Stomach smooth muscle (tissue), 2 donors: ENCODE measurements around the gene CSNK2B.

Experiments
- H3K27ac ChIP-seq: one replicate; pipeline ENCODE4 v1.7.0; 2013; ENCODE audit warnings: mild to moderate bottlenecking, low read length, inconsistent platforms
- H3K27me3 ChIP-seq, 2 donors: one replicate each; pipeline ENCODE4 v1.7.0; 2013; ENCODE audit warnings: low read length in 2 of 2; ENCODE audit not compliant: insufficient read depth in 2 of 2, control insufficient read depth in 1 of 2
- H3K36me3 ChIP-seq, 2 donors: one replicate each; pipeline ENCODE4 v1.7.0; 2013; ENCODE audit warnings: low read length in 2 of 2; ENCODE audit not compliant: control insufficient read depth in 2 of 2, insufficient read depth in 2 of 2
- H3K4me1 ChIP-seq: one replicate; pipeline ENCODE4 v1.7.0; 2013; ENCODE audit warnings: low read length; ENCODE audit not compliant: control insufficient read depth, insufficient read depth
- H3K4me3 ChIP-seq, 2 donors: one replicate each; pipeline ENCODE4 v1.7.0; 2013; ENCODE audit warnings: low read length in 2 of 2
- H3K9ac ChIP-seq, 2 donors: one replicate each; pipeline ENCODE4 v1.7.0; 2013; ENCODE audit warnings: low read length in 2 of 2, mild to moderate bottlenecking in 1 of 2
- H3K9me3 ChIP-seq, 2 donors: one replicate each; pipeline ENCODE4 v1.7.0; 2013; ENCODE audit warnings: low read length in 2 of 2; ENCODE audit not compliant: control insufficient read depth in 2 of 2
- donor health status: healthy.
- donor health status: Pancreatic carcinoma.

CSNK2B gene

GRCh38 chr6:31677955-31678354 lies 12.1 kb downstream of the CSNK2B start:
- Histone ChIP-seq H3K27me3 (no peaks in the 10 kb centered on the region), H3K36me3 (peaks cover 2 to 3% of the 10 kb centered on the region in 2 donors), H3K4me1 (peaks cover 17% of the 10 kb centered on the region)

DNA sequence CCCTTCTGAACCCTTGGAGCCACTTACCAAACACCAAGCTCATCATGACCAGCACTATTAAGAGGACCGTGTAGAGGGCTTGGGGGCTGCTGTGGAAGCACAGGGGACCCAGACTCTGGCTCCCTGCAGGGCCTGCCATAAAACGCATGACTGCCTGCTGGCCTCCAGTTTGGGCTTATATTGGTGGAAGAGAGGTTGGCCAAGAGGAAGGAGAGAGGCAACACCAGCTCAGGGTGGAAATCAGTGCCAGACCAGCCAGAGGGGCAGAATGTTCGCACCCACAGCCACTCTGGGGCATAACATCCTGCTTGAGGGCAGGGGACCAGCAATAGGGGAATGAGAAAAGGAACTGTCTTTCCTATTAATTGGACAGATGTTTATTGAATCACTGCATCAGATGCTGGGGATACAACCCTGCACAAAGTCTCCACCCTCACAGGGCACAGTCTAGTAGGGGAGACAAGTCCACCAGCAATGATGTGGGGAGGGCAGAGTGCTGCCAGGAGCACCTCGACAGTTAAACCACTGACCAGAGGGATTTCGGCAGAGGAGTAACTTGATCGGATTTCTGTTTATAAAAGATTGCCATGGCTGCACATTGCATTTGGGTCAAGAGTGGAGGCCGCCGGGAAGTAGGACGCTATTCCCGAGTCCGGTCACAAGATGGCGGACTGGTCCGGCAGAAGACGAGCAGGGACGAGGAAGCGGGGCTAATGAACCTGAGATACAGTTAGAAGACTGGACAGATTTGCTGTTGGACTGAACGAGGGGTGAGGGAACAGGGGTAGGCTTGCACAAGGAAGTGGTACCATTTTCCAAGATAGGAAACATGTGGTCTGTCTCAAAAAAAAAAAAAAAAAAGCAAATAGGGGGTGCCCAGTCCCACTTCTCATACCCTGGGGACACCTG lies 14.6 kb downstream of the CSNK2B start, which contains the start of gene LY6G5C:
TSS of gene LY6G5C (minus strand) at position 842 of the 909 bp plus-strand sequence. CDS start at position 148, 694 bp downstream.
- peak within 1 kb of the TSS; percentile 55 for H3K27ac ChIP-seq
- no peaks in the 10 kb centered on the region for H3K9me3 ChIP-seq
- peak within 1 kb of the TSS; percentile 64 to 81 for H3K4me3 ChIP-seq
- peaks cover 0 to 4% of the 10 kb centered on the region in 2 donors for H3K36me3 ChIP-seq
- H3K27me3 ChIP-seq = no peaks in the 10 kb centered on the region
- peaks cover 17% of the 10 kb centered on the region for H3K4me1 ChIP-seq
- H3K9ac ChIP-seq = peak within 1 kb of the TSS; percentile 66 to 79

More at GRCh38 chr6:31677955-31678354, 12.1 kb downstream of the CSNK2B start:
- Histone ChIP-seq H3K9ac (no peak overlapping the region), H3K4me3 (no peak overlapping the region), H3K27ac (no peak overlapping the region), H3K9me3 (no peaks in the 10 kb centered on the region)

DNA sequence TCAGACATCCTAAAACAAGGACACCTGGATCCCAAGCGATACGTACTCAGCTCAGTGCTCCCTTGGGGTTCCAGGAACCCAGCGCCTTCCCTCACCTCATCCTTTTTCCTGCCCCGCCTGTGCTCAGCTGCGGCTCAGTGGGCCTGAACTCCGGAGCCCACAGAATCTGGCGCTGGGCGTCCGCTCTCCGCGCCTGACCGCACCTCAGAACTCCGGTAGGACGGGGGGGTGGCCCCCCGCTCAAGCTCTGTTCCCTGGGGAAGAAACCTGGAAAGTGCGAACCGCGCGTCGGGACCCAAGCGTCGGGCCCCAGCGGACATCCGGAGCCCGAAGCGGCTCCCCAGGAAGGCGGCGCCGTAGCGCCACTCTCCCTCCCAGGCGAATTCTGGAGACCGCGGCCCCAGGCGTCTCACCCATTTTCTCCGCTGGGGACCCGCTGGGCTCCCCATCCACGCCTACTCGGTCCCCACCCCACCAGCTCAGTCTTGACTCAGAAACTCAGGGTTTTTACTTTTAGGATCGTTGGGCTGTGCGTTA lies 15.3 kb downstream of the CSNK2B start:
- no peaks in the 10 kb centered on the region for H3K9me3 ChIP-seq
- H3K4me1 ChIP-seq = peaks cover 17% of the 10 kb centered on the region
- H3K27ac ChIP-seq = peak overlapping the region; percentile 55
- H3K36me3 ChIP-seq = peaks cover 2 to 6% of the 10 kb centered on the region in 2 donors
- no peaks in the 10 kb centered on the region for H3K27me3 ChIP-seq
- H3K9ac ChIP-seq = peak overlapping the region; percentile 66 to 79
- peak overlapping the region; percentile 64 to 81 for H3K4me3 ChIP-seq

GRCh38 chr6:31683591-31683990 lies 17.7 kb downstream of the CSNK2B start:
- peak overlapping the region in 1 of 2 donors; percentile 54 for H3K4me3 ChIP-seq
- peaks cover 24 to 25% of the 10 kb centered on the region in 2 donors for H3K36me3 ChIP-seq
- H3K27ac ChIP-seq = no peak overlapping the region
- H3K9ac ChIP-seq = no peak overlapping the region
- no peaks in the 10 kb centered on the region for H3K27me3 ChIP-seq
- peaks cover 17% of the 10 kb centered on the region for H3K4me1 ChIP-seq
- H3K9me3 ChIP-seq = no peaks in the 10 kb centered on the region

DNA sequence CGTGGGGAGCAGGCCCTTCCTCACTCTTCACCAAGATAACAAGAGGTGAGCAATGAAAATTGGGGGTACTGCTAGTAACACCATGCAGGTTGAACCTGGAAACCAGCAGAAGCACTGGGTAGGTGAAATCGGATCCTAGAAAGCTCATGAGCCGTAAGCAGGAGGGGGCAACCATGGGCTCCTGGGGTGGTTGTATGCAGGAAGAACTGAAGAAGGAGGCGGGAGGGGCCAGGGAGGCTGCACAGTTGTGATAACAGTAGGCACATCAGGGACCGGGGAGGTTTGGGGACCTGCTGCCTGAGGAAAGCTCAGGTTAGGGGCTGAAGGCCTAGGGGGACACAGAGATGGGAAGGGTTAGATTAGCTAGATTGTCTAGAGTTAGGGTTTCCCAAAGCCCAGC lies 20.6 kb downstream of the CSNK2B start:
- peaks cover 51% of the 10 kb centered on the region in 2 donors for H3K36me3 ChIP-seq
- H3K9me3 ChIP-seq = no peaks in the 10 kb centered on the region
- H3K9ac ChIP-seq = no peak overlapping the region
- H3K4me3 ChIP-seq = no peak overlapping the region
- no peaks in the 10 kb centered on the region for H3K27me3 ChIP-seq
- H3K4me1 ChIP-seq = peaks cover 2% of the 10 kb centered on the region
- H3K27ac ChIP-seq = no peak overlapping the region

GRCh38 chr6:31687321-31687720 lies 21.4 kb downstream of the CSNK2B start:
- Histone ChIP-seq H3K27ac (no peak overlapping the region), H3K4me3 (no peak overlapping the region), H3K4me1 (no peaks in the 10 kb centered on the region), H3K36me3 (peaks cover 55 to 57% of the 10 kb centered on the region in 2 donors), H3K9me3 (no peaks in the 10 kb centered on the region), H3K9ac (no peak overlapping the region), H3K27me3 (no peaks in the 10 kb centered on the region)

DNA sequence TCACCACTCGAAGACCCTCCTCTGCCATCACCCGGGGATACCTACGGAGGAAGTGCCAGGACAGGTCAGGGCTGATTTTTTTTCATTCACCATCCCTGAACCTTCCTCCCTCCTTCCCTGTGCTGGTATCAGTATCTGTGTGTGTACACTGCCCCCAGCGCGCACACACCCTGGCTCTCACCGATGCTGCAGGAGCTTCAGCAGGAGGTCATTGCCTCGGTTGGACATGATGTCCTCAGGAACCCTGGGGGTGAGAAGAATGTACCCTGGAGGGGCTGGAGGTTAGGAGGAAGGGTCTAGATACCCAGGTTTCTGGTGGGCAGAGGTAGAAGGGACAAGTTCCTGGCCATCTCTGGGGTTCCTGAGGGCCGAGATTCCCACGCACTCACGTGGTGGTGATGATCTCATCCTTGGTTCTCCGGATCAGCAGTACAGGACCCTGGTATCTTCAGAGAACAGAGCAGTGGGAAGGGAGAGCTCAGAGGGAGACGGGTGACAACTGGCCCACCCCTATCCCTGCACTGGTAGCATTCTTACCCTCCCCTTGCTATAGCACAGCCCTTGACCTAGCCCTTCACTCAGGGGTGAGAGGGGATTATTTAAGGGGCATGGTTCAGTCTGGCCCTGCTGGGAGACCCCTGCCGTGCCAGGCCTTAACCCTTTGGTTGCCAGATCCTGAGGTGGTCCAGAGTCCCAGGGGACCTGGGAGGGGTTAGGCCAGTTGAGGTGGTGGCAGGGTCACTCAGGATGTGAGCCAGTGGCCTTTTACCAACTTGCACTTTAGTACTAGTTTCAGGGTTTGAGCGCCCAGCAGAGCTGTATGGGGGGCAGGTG lies 22.2 kb downstream of the CSNK2B start:
- Histone ChIP-seq H3K9ac (no peak overlapping the region), H3K4me3 (no peak overlapping the region), H3K36me3 (peaks cover 59 to 64% of the 10 kb centered on the region in 2 donors), H3K27ac (no peak overlapping the region), H3K27me3 (no peaks in the 10 kb centered on the region), H3K4me1 (no peaks in the 10 kb centered on the region), H3K9me3 (no peaks in the 10 kb centered on the region)

DNA sequence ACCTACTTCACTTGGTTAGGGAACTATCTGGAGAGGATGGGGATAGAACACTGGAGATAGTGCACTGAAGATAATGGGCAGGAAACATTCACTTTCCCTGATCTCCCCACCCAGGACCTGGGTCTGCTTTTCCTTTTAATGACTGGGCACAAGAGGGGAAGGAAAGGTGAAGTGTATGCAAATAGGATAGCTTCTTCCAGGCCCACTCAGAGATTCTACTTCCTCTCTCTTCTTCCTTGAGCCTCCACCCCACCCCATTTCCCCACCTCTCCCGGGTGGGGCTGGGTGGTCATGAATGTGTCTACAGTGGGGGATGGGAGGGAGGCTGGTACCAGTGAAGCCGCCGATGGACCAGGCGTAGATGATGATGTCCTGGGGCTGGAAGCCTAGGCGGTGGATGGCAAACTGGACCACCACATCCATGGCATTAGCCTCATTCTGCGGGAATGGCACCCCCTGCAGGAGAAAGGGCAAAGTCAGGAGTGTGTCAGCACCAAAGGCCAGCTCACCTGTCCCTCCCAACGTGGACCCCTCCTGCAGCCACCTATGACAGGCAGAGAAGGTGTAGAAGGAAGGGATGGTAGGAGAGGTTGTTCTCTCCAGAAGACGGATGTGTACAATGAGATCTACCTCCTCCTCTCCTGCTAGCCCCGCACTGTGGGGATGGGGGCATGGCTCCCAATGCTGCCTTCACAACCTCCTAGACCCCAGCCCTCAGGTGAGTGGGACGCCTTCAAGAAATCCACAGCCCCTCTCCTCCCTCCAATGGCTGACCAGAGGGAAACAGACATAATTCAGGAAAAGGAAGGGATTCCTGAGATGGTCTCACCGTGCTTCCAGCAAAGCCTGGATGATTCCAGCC lies 23.6 kb downstream of the CSNK2B start:
- Histone ChIP-seq H3K27me3 (no peaks in the 10 kb centered on the region), H3K4me1 (no peaks in the 10 kb centered on the region), H3K9ac (no peak overlapping the region), H3K9me3 (no peaks in the 10 kb centered on the region), H3K27ac (no peak overlapping the region), H3K4me3 (no peak overlapping the region), H3K36me3 (peaks cover 70 to 73% of the 10 kb centered on the region in 2 donors)

- Histone ChIP-seq H3K36me3 (peaks cover 74 to 79% of the 10 kb centered on the region in 2 donors), H3K27ac (no peak overlapping the region)
Measured at GRCh38 chr6:31690231-31691077, 24.6 kb downstream of the CSNK2B start.

More at GRCh38 chr6:31690231-31691077, 24.6 kb downstream of the CSNK2B start:
- Histone ChIP-seq H3K9ac (no peak overlapping the region), H3K4me3 (no peak overlapping the region), H3K4me1 (no peaks in the 10 kb centered on the region), H3K9me3 (no peaks in the 10 kb centered on the region), H3K27me3 (no peaks in the 10 kb centered on the region)
